Prostate gland (tissue), 2 donors: ENCODE data around the gene SSH2. TPM values are rescaled to one million over a fixed set of nuclear protein-coding genes. Genes with fewer than 3 reads are reported as not detected.

Source experiments
- DNase-seq: peaks from one replicate; pipeline ENCODE4 v3.0.0-alpha.2; 2019; ENCODE audit warnings: low spot score
- H3K27ac ChIP-seq, 2 donors: fragments of 200-600 bp; sonication (generic); 2 replicates each; pipeline ENCODE4 v1.5.1; 2017 to 2019
- H3K27me3 ChIP-seq: fragments of 200-600 bp; sonication (generic); replicated peaks from 2 replicates; pipeline ENCODE4 v1.5.1; 2019; ENCODE audit not compliant: insufficient read depth
- H3K36me3 ChIP-seq, 2 donors: fragments of 200-600 bp; sonication (generic); 1 replicate in 1 of 2; 2 replicates in 1 of 2; pipeline versions ENCODE4 v1.5.1 to v1.8.1; 2017 to 2019
- H3K4me1 ChIP-seq: fragments of 200-600 bp; sonication (generic); replicated peaks from 2 replicates; pipeline ENCODE4 v1.5.1; 2019
- H3K4me3 ChIP-seq, 2 donors: fragments of 200-600 bp; sonication (generic); 2 replicates each; pipeline ENCODE4 v1.5.1; 2017 to 2019
- H3K9me3 ChIP-seq: fragments of 200-600 bp; sonication (generic); 2 replicates; pipeline ENCODE4 v1.5.1; 2017
- POLR2A ChIP-seq: fragments of 450-650 bp; IDR thresholded peaks from one replicate; pipeline ENCODE4 v1.6.1; 2016; ENCODE audit warnings: antibody characterized with exemption, mild to moderate bottlenecking
- POLR2AphosphoS5 ChIP-seq: sonication (generic); formaldehyde crosslinking; IDR thresholded peaks from one replicate; pipeline ENCODE4 v1.6.1; 2017; ENCODE audit warnings: antibody characterized with exemption
- whole genome bisulfite sequencing: methylation state at CpG from one replicate; pipeline ENCODE4 v1.1.5; 2018; 5-methylcytosine and 5-hydroxymethylcytosine counted together
- intact Hi-C: fragments of 100-400 bp; cut with DNase I; formaldehyde crosslinking; loops from one replicate; pipeline ENCODE4 v1.14.2; 2022
- total RNA-seq, 2 donors: library from RNA; depleted of rRNA; stranded (reverse); fragments of >200 nt; gene quantifications; one replicate each; pipeline ENCODE4 v1.1.0, GENCODE V29; 2016
- TF ChIP-seq, protein P1 (sequence below), 4 experiments: fragments of 200-600 bp in 2 of 4; fragments of 450-650 bp in 2 of 4; sonication (generic) in 2 of 4; IDR thresholded peaks; 1 replicate in 3 of 4; 2 replicates in 1 of 4; pipeline ENCODE4 v1.5.1; 2016 to 2019; ENCODE audit warnings: antibody characterized with exemption in 4 of 4, mild to moderate bottlenecking in 2 of 4, moderate library complexity in 2 of 4

Gene SSH2
- total RNA-seq, 2 donors from 2014 or later = 10.1 to 27.5 TPM

- no peaks in the 10 kb centered on the region for H3K9me3 ChIP-seq
- H3K4me1 ChIP-seq = no peaks in the 10 kb centered on the region
- no peaks in the 10 kb centered on the region for H3K36me3 ChIP-seq
- H3K4me3 ChIP-seq = no peak overlapping the region
- TF ChIP-seq POLR2AphosphoS5 (no peak), POLR2A (no peak)
- TF ChIP-seq, protein P1, sequence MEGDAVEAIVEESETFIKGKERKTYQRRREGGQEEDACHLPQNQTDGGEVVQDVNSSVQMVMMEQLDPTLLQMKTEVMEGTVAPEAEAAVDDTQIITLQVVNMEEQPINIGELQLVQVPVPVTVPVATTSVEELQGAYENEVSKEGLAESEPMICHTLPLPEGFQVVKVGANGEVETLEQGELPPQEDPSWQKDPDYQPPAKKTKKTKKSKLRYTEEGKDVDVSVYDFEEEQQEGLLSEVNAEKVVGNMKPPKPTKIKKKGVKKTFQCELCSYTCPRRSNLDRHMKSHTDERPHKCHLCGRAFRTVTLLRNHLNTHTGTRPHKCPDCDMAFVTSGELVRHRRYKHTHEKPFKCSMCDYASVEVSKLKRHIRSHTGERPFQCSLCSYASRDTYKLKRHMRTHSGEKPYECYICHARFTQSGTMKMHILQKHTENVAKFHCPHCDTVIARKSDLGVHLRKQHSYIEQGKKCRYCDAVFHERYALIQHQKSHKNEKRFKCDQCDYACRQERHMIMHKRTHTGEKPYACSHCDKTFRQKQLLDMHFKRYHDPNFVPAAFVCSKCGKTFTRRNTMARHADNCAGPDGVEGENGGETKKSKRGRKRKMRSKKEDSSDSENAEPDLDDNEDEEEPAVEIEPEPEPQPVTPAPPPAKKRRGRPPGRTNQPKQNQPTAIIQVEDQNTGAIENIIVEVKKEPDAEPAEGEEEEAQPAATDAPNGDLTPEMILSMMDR (IDR thresholded peaks at IDR 0.05) = no peak
- no peak overlapping the region for H3K27ac ChIP-seq
- no peak for DNase-seq
- intact Hi-C loops = no loop called here
- H3K27me3 ChIP-seq = no peaks in the 10 kb centered on the region
- WGBS = 53% methylated on average over 2 of the region's 2 CpGs
Observed at GRCh38 chr17:29733166-29733565, 196.9 kb downstream of the SSH2 start.

- no peak overlapping the region for H3K27ac ChIP-seq
- intact Hi-C loops = no loop called here
- H3K9me3 ChIP-seq = no peaks in the 10 kb centered on the region
- no peaks in the 10 kb centered on the region for H3K27me3 ChIP-seq
- TF ChIP-seq POLR2A = no peak
- no peak for TF ChIP-seq POLR2AphosphoS5
- TF ChIP-seq, protein P1 (IDR thresholded peaks at IDR 0.05) = no peak
- H3K4me3 ChIP-seq = no peak overlapping the region
- H3K4me1 ChIP-seq = no peaks in the 10 kb centered on the region
- no peak for DNase-seq
- no peaks in the 10 kb centered on the region for H3K36me3 ChIP-seq
- WGBS = 94% methylated on average over 5 of the region's 5 CpGs
Observed at GRCh38 chr17:29732613-29733012, 197.4 kb downstream of the SSH2 start.

DNA sequence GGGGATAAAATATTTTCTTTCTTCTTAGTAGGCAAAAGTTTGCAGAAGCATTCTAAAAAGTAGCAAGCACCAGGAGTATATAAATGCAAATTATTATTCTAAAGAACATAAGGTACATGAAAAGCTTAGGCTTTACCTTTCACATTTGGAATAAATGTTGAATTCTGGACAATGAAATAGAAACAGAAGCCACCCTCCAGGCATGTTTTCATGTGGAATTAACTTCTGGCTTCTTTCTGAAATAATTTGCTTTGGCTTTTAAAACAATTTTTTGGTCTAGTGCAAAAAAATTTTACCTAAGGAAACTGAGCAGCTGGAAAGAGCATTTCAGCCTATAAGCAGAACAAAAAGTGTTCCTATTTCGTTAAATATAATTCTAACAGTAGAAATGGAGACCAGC is 197.8 kb downstream of the SSH2 start:
- Histone ChIP-seq H3K27ac (no peak overlapping the region), H3K4me1 (no peaks in the 10 kb centered on the region), H3K36me3 (no peaks in the 10 kb centered on the region), H3K27me3 (no peaks in the 10 kb centered on the region), H3K4me3 (no peak overlapping the region), H3K9me3 (no peaks in the 10 kb centered on the region)
- no peak for DNase-seq
- TF ChIP-seq POLR2AphosphoS5 (no peak), POLR2A (no peak)
- intact Hi-C loops = no loop called here
- whole genome bisulfite sequencing = 95% methylated on average over 1 of the region's 1 CpG

GRCh38 chr17:29731589-29731929 is 198.5 kb downstream of the SSH2 start:
- DNase-seq = no peak
- Histone ChIP-seq H3K27ac (no peak overlapping the region), H3K36me3 (no peaks in the 10 kb centered on the region), H3K9me3 (no peaks in the 10 kb centered on the region), H3K4me1 (no peaks in the 10 kb centered on the region), H3K27me3 (no peaks in the 10 kb centered on the region), H3K4me3 (no peak overlapping the region)
- intact Hi-C loops = no loop called here
- TF ChIP-seq POLR2A (no peak), POLR2AphosphoS5 (no peak)
- TF ChIP-seq, protein P1 (IDR thresholded peaks at IDR 0.05) = no peak
- WGBS = 99% methylated on average over 4 of the region's 4 CpGs

DNA sequence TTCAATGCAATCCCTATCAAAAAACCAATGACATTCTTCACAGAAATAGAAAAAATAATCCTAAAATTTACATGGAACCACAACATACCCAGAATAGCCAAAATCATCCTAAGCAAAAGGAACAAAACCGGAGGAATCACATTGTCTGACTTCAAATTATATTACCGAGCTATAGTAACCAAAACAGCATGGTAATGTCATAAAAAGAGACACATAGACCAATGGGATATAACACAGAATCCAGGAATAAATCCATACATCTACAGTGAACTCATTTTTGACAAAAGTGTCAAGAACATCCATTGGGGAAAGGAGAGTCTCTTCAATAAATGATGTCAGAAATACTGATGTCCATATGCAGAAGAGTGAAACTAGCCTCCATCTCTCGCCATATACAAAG is 201.5 kb downstream of the SSH2 start:
- TF ChIP-seq POLR2AphosphoS5 (no peak), POLR2A (no peak)
- TF ChIP-seq, protein P1 (IDR thresholded peaks at IDR 0.05) = no peak
- no peaks in the 10 kb centered on the region for H3K9me3 ChIP-seq
- intact Hi-C loops = no loop called here

More for the DNA sequence above, 201.5 kb downstream of the SSH2 start:
- Histone ChIP-seq H3K4me3 (no peak overlapping the region), H3K4me1 (no peaks in the 10 kb centered on the region), H3K27ac (no peak overlapping the region), H3K27me3 (no peaks in the 10 kb centered on the region), H3K36me3 (no peaks in the 10 kb centered on the region)
- over 99% methylated on average over 3 of the region's 3 CpGs for WGBS
- DNase-seq = no peak
